GM12878 (cell line): ENCODE results near the gene PDE6B. TPM values are rescaled to one million over a fixed set of nuclear protein-coding genes. Genes with fewer than 3 reads are reported as not detected.

Experiments
- ATAC-seq: fragments of 200-7000 bp; cut with Tn5 transposase; 3 replicates; pipeline ENCODE4 v1.9.1; 2020; ENCODE audit warnings: mild to moderate bottlenecking, moderate library complexity
- BruUV-seq: library from RNA; stranded (reverse); fragments of 400-500 nt; replicated peaks from 2 replicates; lab custom pipeline; 2021; lab: Mats Ljungman, UMichigan
- CTCF ChIA-PET: fragments of 300-600 bp; sonication (Branson Sonifier 250); formaldehyde crosslinking; extraction: SDS; loops from one replicate; lab custom pipeline; 2021; ENCODE audit warnings: inconsistent platforms; lab: Yijun Ruan, JAX
- POLR2A ChIA-PET: fragments of 350-600 bp; formaldehyde crosslinking; extraction: SDS; loops from one replicate; lab custom pipeline; 2021; ENCODE audit warnings: inconsistent platforms; lab: Charles Lee
- RAD21 ChIA-PET: fragments of 300-600 bp; sonication (Branson Sonifier 250); formaldehyde crosslinking; loops from one replicate; lab custom pipeline; 2023; ENCODE audit warnings: antibody characterized with exemption; ENCODE audit not compliant: unreplicated experiment; lab: Charles Lee
- SMC1A ChIA-PET: fragments of 300-600 bp; sonication (Branson Sonifier 250); formaldehyde crosslinking; loops from one replicate; lab custom pipeline; 2023; ENCODE audit not compliant: unreplicated experiment, uncharacterized antibody; lab: Charles Lee
- DNase-seq: peaks from one replicate; pipeline ENCODE4 v3.0.0-alpha.2; 2011; ENCODE audit warnings: low read depth, low spot score
- FAIRE-seq: peaks from 3 replicates; lab custom pipeline; 2011; peaks lifted over from hg19 to GRCh38; lab: Jason Lieb, UNC
- H2AFZ ChIP-seq: 2 replicates; pipeline ENCODE4 v1.6.0; 2011; ENCODE audit warnings: low read depth, low read length, control low read depth; ENCODE audit not compliant: control insufficient read depth
- H3K27ac ChIP-seq: 2 replicates; pipeline ENCODE4 v1.5.1; 2011; ENCODE audit warnings: control low read depth; ENCODE audit not compliant: control insufficient read depth, insufficient read depth
- H3K27me3 ChIP-seq, 2 experiments: replicated peaks in 1 of 2; 2 replicates each; pipeline versions ENCODE4 v1.6.0 to v1.6.1; 2011; ENCODE audit warnings: low read length in 1 of 2; ENCODE audit not compliant: control insufficient read depth in 2 of 2, insufficient read depth in 2 of 2
- H3K36me3 ChIP-seq, 2 experiments: 2 replicates each; pipeline ENCODE4 v1.5.1; 2011; ENCODE audit warnings: low read length in 1 of 2; ENCODE audit not compliant: control insufficient read depth in 2 of 2, insufficient read depth in 2 of 2
- H3K4me1 ChIP-seq: 2 replicates; pipeline ENCODE4 v1.6.1; 2011; ENCODE audit warnings: mild to moderate bottlenecking, low read length, moderate library complexity, mixed read lengths; ENCODE audit not compliant: control insufficient read depth, insufficient read depth
- H3K4me2 ChIP-seq: 2 replicates; pipeline ENCODE4 v1.6.0; 2011; ENCODE audit warnings: control low read depth; ENCODE audit not compliant: control insufficient read depth, insufficient read depth
- H3K4me3 ChIP-seq: fragments of 200-600 bp; sonication (generic); 2 replicates; pipeline ENCODE4 v1.5.1; 2016
- H3K79me2 ChIP-seq: 2 replicates; pipeline ENCODE4 v1.6.0; 2011; ENCODE audit warnings: low read length; ENCODE audit not compliant: control insufficient read depth, insufficient read depth
- H3K9ac ChIP-seq: 2 replicates; pipeline ENCODE4 v1.8.0; 2011; ENCODE audit warnings: low read length, control low read depth, mixed read lengths; ENCODE audit not compliant: control insufficient read depth, insufficient read depth
- H3K9me3 ChIP-seq: replicated peaks from 3 replicates; pipeline ENCODE4 v1.5.1; 2011; ENCODE audit warnings: mild to moderate bottlenecking, low read length; ENCODE audit not compliant: control insufficient read depth, insufficient read depth
- H4K20me1 ChIP-seq: 2 replicates; pipeline ENCODE4 v1.6.0; 2011; ENCODE audit not compliant: control insufficient read depth, insufficient read depth
- FOS ChIP-seq: IDR thresholded peaks from 3 replicates; pipeline ENCODE4 v1.6.1; 2011; ENCODE audit warnings: borderline replicate concordance; ENCODE audit not compliant: insufficient read length; ENCODE audit errors: extremely low read depth
- LARP7 ChIP-seq: fragments of 450-650 bp; IDR thresholded peaks from 2 replicates; pipeline ENCODE4 v1.6.1; 2017; ENCODE audit warnings: mild to moderate bottlenecking
- MEF2A ChIP-seq: IDR thresholded peaks from 2 replicates; pipeline ENCODE4 v1.6.1; 2011; ENCODE audit warnings: low read depth, mild to moderate bottlenecking, low read length, moderate library complexity; ENCODE audit not compliant: insufficient read depth
- WRNIP1 ChIP-seq: IDR thresholded peaks from 2 replicates; pipeline ENCODE4 v1.6.1; 2011; ENCODE audit warnings: low read depth, low read length, improper control_type of control experiment, borderline replicate concordance
- ZBTB40 ChIP-seq: fragments of 450-650 bp; IDR thresholded peaks from 2 replicates; pipeline ENCODE4 v1.6.1; 2016; ENCODE audit warnings: mild to moderate bottlenecking, moderate library complexity, borderline replicate concordance
- WGBS: methylation state at CpG from one replicate; pipeline ENCODE4 v1.1.6; 2016; ENCODE audit warnings: low lambda C conversion rate; ENCODE audit not compliant: insufficient replicate concordance, insufficient coverage; ENCODE audit errors: missing lambda C conversion rate; 5-methylcytosine and 5-hydroxymethylcytosine counted together
- in situ Hi-C: fragments of 300-500 bp; cut with MboI; formaldehyde crosslinking; loops from 9 replicates; pipeline ENCODE4 v1.14.3; 2018; ENCODE audit warnings: mixed read lengths
- intact Hi-C: fragments of 100-400 bp; cut with micrococcal nuclease; formaldehyde crosslinking; loops from one replicate; pipeline ENCODE4 v1.14.2; 2022; ENCODE audit not compliant: unreplicated experiment
- polyA plus RNA-seq, 11 experiments: library from polyadenylated mRNA; depleted of rRNA in 4 of 11; unstranded in 6 of 11; stranded (reverse) in 5 of 11; fragments of >200 nt; fragmentation: Nextera tagmentation in 4 of 11; fragmentation: Illumina TruSeq in 1 of 11; extraction: Ambion mirVana in 4 of 11; extraction: Trizol in 1 of 11; gene quantifications; 1 replicate in 1 of 11; 2 replicates in 10 of 11; pipeline versions ENCODE4 v1.2.1 to v1.2.3, GENCODE V29; 2011 to 2016; ENCODE audit warnings: inconsistent platforms in 2 of 11, missing spikeins in 2 of 11, low read depth in 1 of 11
- total RNA-seq, 4 experiments: library from RNA; depleted of rRNA in 3 of 4; stranded (reverse); fragments of >200 nt in 3 of 4; fragmentation: Illumina TruSeq in 1 of 4; extraction: Trizol in 1 of 4; gene quantifications; 2 replicates each; pipeline versions ENCODE4 v1.2.1 to v1.2.3, GENCODE V29; 2013 to 2021

PDE6B gene
- total and polyA plus RNA-seq, 10 of the 15 experiments (the other 5 are each of a cell fraction or from before 2014, with no cell fraction given), result 2.6 to 6.4 (median 3.8) TPM

- H2AFZ ChIP-seq, result no peak overlapping the region
- in situ Hi-C loops (no loop called here), intact Hi-C loops (loop anchor here (2.0 to 10.0 kb wide), 4 partner anchors 25 to 429 kb away; partner anchors contain the start of genes GAK and TMEM175)
- RAD21 ChIA-PET, result interaction anchor here (1.8 kb wide), 1 partner anchor 71 kb away, joined by 7 read pairs; no protein-coding TSS in a partner anchor
- H4K20me1 ChIP-seq, result no peaks in the 10 kb centered on the region
- H3K4me3 ChIP-seq, result peak overlapping the region; percentile 89
- H3K27me3 ChIP-seq, result no peaks in the 10 kb centered on the region
- WGBS, result 22% methylated on average over 25 of the region's 55 CpGs
- DNase-seq (no peak), ATAC-seq (peak; percentile 9), FAIRE-seq (no peak)
- no TSS peak for BruUV-seq
- peak overlapping the region; percentile 50 for H3K9ac ChIP-seq
- POLR2A ChIA-PET, result interaction anchor here (1.2 to 2.6 kb wide), 4 partner anchors 9 to 70 kb away, joined by 3 to 7 read pairs (median 6); no protein-coding TSS in a partner anchor
- H3K36me3 ChIP-seq, result peaks cover 6 to 7% of the 10 kb centered on the region in 2 experiments
- H3K4me2 ChIP-seq, result peak overlapping the region; percentile 84
- SMC1A ChIA-PET, result interaction anchor here (1.1 to 2.1 kb wide), 2 partner anchors 70 to 429 kb away, joined by 4 to 10 read pairs; no protein-coding TSS in a partner anchor
- peaks cover 27% of the 10 kb centered on the region for H3K4me1 ChIP-seq
- CTCF ChIA-PET, result interaction anchor here (1.0 to 1.2 kb wide), 5 partner anchors 9 to 429 kb away, joined by 3 to 4 read pairs (median 3); no protein-coding TSS in a partner anchor
- peaks cover 24% of the 10 kb centered on the region for H3K79me2 ChIP-seq
- TF ChIP-seq FOS (no peak), MEF2A (no peak), ZBTB40 (0 out of 2 replicates have a peak, but pooled peaks have one; percentile 28), WRNIP1 (no peak), LARP7 (peak; percentile 23; the same call in 1 of the 2 replicates)
- peak overlapping the region; percentile 54; the same call in 1 of the 2 replicates for H3K27ac ChIP-seq
- no peaks in the 10 kb centered on the region for H3K9me3 ChIP-seq
Observed at GRCh38 chr4:673349-674091, 48.1 kb downstream of the PDE6B start.
